Gastroesophageal sphincter (tissue), 3 donors: ENCODE results near the gene ZNF593.

Source experiments
- CTCF ChIP-seq, 4 experiments: fragments of 200-600 bp in 2 of 4; fragments of 450-650 bp in 2 of 4; sonication (generic) in 1 of 4; IDR thresholded peaks; one replicate each; pipeline ENCODE4 v1.5.1; 2017 to 2019; ENCODE audit warnings: antibody characterized with exemption in 4 of 4, mild to moderate bottlenecking in 2 of 4, moderate library complexity in 2 of 4
- EP300 ChIP-seq: sonication (generic); formaldehyde crosslinking; IDR thresholded peaks from one replicate; pipeline ENCODE4 v1.6.1; 2017; ENCODE audit warnings: antibody characterized with exemption, mild to moderate bottlenecking
- POLR2A ChIP-seq, 2 donors: fragments of 450-650 bp; IDR thresholded peaks; one replicate each; pipeline ENCODE4 v1.6.1; 2017; ENCODE audit warnings: antibody characterized with exemption in 2 of 2, mild to moderate bottlenecking in 2 of 2, moderate library complexity in 1 of 2
- POLR2AphosphoS5 ChIP-seq: sonication (generic); formaldehyde crosslinking; IDR thresholded peaks from one replicate; pipeline ENCODE4 v1.6.1; 2017; ENCODE audit warnings: antibody characterized with exemption

- TF ChIP-seq CTCF (IDR thresholded peaks at IDR 0.05) (no peak), EP300 (no peak), POLR2AphosphoS5 (no peak), POLR2A (IDR thresholded peaks at IDR 0.05) (no peak)
These were observed 8.9 kb upstream of the ZNF593 start for GRCh38 chr1:26160527-26161414.
